Measurements from ENCODE around the gene PTPRQ. TPM values are rescaled to one million over a fixed set of nuclear protein-coding genes. Genes with fewer than 3 reads are reported as not detected.

PTPRQ gene
- total RNA-seq, 1 donor from 2014 or later, result 0.64 TPM

DNA sequence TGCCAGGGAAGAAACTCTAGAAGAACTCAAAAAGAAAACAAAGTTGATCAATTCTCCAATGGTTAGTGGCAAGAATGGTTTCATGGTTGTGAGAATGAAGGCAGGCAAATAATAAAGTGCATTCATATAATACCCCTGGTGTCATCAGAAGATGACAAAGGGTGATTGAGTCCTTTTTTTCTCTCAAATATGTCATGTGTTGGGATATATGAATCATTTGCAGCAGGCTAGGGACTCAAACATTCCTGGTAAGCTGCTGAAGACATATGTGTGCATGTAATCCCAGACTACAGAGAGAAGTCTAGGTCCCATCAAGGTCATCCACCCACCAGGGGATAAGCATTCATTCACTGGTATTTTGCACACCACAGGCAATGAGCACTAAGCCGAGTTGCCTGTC is 181.0 kb downstream of the PTPRQ start:
- H3K4me1 ChIP-seq, result peaks cover 0 to 11% of the 10 kb centered on the region in 2 donors
- H3K27ac ChIP-seq, result no peak overlapping the region
- H3K9me3 ChIP-seq, result no peaks in the 10 kb centered on the region
- H3K27me3 ChIP-seq, result no peaks in the 10 kb centered on the region
- TF ChIP-seq, protein P1, sequence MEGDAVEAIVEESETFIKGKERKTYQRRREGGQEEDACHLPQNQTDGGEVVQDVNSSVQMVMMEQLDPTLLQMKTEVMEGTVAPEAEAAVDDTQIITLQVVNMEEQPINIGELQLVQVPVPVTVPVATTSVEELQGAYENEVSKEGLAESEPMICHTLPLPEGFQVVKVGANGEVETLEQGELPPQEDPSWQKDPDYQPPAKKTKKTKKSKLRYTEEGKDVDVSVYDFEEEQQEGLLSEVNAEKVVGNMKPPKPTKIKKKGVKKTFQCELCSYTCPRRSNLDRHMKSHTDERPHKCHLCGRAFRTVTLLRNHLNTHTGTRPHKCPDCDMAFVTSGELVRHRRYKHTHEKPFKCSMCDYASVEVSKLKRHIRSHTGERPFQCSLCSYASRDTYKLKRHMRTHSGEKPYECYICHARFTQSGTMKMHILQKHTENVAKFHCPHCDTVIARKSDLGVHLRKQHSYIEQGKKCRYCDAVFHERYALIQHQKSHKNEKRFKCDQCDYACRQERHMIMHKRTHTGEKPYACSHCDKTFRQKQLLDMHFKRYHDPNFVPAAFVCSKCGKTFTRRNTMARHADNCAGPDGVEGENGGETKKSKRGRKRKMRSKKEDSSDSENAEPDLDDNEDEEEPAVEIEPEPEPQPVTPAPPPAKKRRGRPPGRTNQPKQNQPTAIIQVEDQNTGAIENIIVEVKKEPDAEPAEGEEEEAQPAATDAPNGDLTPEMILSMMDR (IDR thresholded peaks at IDR 0.05), result no peak
- H3K4me3 ChIP-seq, result no peak overlapping the region
- no peaks in the 10 kb centered on the region for H3K36me3 ChIP-seq
- no peak for DNase-seq (ENCODE audit: low spot score in 2 of 2)
- intact Hi-C loops (cut with DNase I), result loop anchor here (5.0 kb wide), 1 partner anchor 152 kb away; no protein-coding TSS in a partner anchor

DNA sequence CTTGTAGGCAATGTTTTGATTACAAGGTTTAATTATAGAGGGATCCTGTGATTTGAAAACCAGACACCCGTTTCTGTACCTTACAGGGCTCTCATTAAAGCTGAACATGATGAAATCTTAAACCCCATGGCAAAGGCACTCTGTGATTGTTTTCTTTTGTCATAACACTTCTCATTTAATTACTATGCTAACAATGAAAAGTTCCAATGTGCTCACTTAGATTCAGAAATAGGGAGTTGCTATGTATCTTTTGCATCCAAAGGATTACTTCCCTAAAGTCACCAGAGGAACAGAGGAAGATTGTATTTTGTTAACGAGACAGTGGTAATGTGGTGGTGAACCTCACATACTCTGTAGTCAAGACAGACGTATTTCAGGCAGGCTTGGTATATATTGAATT is 181.9 kb downstream of the PTPRQ start:
- Histone ChIP-seq H3K27ac (peak overlapping the region; percentile 12 to 49), H3K4me1 (peaks cover 0 to 11% of the 10 kb centered on the region in 2 donors), H3K4me3 (no peak overlapping the region), H3K36me3 (no peaks in the 10 kb centered on the region), H3K27me3 (no peaks in the 10 kb centered on the region), H3K9me3 (no peaks in the 10 kb centered on the region)
- no peak for DNase-seq (ENCODE audit: low spot score in 2 of 2)
- TF ChIP-seq, protein P1 (IDR thresholded peaks at IDR 0.05), result no peak
- intact Hi-C loops (cut with DNase I), result loop anchor here (2.0 to 5.0 kb wide), 2 partner anchors 73 to 151 kb away; no protein-coding TSS in a partner anchor

DNA sequence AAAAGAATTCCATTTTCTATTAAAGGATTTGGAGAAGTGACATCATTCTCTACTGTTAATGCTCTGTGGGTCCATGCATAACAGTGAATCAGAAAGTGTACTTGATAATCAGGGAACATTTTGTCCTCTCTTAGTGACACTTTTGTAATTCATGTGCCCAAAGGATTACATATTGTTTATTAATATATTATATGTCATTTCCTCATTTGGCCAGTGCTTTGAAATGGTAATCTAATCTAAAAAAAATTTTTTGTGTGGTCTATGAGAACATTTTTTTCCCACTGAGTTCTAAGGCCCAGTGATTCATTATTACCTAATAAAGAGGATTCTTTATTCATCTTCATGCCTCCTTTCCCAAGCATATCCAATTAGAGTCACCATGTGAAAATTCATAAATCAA is 183.7 kb downstream of the PTPRQ start:
- Histone ChIP-seq H3K27me3 (no peaks in the 10 kb centered on the region), H3K27ac (peak overlapping the region in 1 of 2 donors; percentile 59), H3K36me3 (no peaks in the 10 kb centered on the region), H3K4me1 (peaks cover 0 to 11% of the 10 kb centered on the region in 2 donors), H3K9me3 (no peaks in the 10 kb centered on the region), H3K4me3 (no peak overlapping the region)
- intact Hi-C loops (cut with DNase I), result loop anchor here (2.0 to 5.0 kb wide), 2 partner anchors 75 to 150 kb away; no protein-coding TSS in a partner anchor
- no peak for DNase-seq (ENCODE audit: low spot score in 2 of 2)
- TF ChIP-seq, protein P1 (IDR thresholded peaks at IDR 0.05), result no peak

DNA sequence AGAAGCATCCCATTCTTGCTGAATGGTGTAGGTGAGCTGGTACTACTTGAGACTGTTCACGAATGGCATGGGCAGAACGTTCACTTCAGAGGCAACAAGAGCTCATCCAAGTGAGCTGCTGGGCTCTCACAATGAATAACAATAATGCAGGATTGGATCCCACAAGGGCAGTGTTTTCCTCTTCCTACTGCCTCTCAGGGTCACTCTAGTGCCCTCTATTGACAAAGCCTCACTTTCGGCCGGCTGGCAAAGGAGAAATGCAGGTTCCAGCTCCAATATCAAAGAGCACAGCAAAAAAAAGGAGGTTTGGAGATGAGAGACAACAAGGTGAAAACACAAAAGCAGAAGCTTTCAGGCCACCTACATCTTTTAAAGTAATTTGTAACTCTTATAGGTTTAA is 188.8 kb downstream of the PTPRQ start:
- no peak for DNase-seq (ENCODE audit: low spot score in 2 of 2)
- Histone ChIP-seq H3K4me1 (peaks cover 0 to 4% of the 10 kb centered on the region in 2 donors), H3K4me3 (no peak overlapping the region), H3K27ac (no peak overlapping the region), H3K27me3 (no peaks in the 10 kb centered on the region), H3K9me3 (no peaks in the 10 kb centered on the region), H3K36me3 (no peaks in the 10 kb centered on the region)
- intact Hi-C loops (cut with DNase I), result no loop called here
- TF ChIP-seq, protein P1 (IDR thresholded peaks at IDR 0.05), result peak in 1 of 3 experiments; percentile 6

DNA sequence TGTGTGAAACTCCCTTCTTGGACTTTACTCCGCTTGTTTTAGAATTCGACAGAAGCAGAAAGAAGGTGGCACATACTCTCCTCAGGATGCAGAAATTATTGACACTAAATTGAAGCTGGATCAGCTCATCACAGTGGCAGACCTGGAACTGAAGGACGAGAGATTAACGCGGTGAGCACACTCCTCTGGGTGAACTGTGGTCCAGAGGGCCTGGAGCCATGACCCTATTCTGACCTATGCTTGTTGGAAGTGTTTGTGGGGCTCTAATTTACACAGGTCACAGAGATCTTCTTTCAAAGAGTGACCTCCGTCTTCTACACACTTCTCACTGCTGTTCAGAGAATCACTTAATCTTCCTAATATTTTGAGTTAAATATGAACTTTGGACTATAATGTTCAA is 190.9 kb downstream of the PTPRQ start:
- no peaks in the 10 kb centered on the region for H3K4me1 ChIP-seq
- TF ChIP-seq, protein P1 (IDR thresholded peaks at IDR 0.05), result no peak
- intact Hi-C loops (cut with DNase I), result no loop called here
- H3K4me3 ChIP-seq, result no peak overlapping the region
- no peaks in the 10 kb centered on the region for H3K36me3 ChIP-seq
- no peak for DNase-seq (ENCODE audit: low spot score in 2 of 2)
- H3K9me3 ChIP-seq, result no peaks in the 10 kb centered on the region
- no peaks in the 10 kb centered on the region for H3K27me3 ChIP-seq
- H3K27ac ChIP-seq, result no peak overlapping the region

DNA sequence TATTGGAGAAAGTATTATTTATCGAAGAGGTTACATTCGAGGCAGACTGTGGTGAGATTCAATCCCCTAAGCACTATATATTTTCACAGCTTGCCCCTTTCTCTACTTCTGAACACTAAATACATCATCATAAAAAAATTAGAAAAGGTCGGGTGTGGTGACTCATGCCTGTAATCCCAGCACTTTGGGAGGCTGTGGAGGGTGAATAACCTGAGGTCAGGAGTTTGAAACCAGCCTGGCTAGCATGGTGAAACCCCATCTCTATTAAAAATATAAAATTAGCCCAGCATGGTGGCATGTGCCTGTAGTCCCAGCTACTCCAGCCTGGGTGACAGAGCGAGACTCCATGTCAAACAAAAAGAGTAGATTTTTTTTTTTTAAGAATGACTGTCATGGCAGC is 192.8 kb downstream of the PTPRQ start:
- intact Hi-C loops (cut with DNase I), result no loop called here
- DNase-seq (ENCODE audit: low spot score in 2 of 2), result no peak
- Histone ChIP-seq H3K4me3 (no peak overlapping the region), H3K27me3 (no peaks in the 10 kb centered on the region), H3K4me1 (no peaks in the 10 kb centered on the region), H3K27ac (no peak overlapping the region), H3K9me3 (no peaks in the 10 kb centered on the region), H3K36me3 (no peaks in the 10 kb centered on the region)
- TF ChIP-seq, protein P1 (IDR thresholded peaks at IDR 0.05), result no peak

All from ascending aorta (tissue), 2 donors.